Esophagus squamous epithelium (tissue), 5 donors: Measurements from ENCODE around the gene FLVCR2. TPM values are rescaled to one million over a fixed set of nuclear protein-coding genes. Genes with fewer than 3 reads are reported as not detected.

Experiments
- DNase-seq: peaks from one replicate; lab custom pipeline; 2025; lab: John Stamatoyannopoulos, UW
- H3K27ac ChIP-seq, 4 donors: fragments of 200-600 bp; sonication (generic); one replicate each; pipeline ENCODE4 v1.5.1; 2016 to 2019; ENCODE audit warnings: mild to moderate bottlenecking in 1 of 4
- H3K27me3 ChIP-seq, 4 donors: fragments of 200-600 bp; sonication (generic); 1 replicate in 3 of 4; 2 replicates in 1 of 4; pipeline versions ENCODE4 v1.5.1 to v1.6.0; 2017 to 2021; ENCODE audit warnings: antibody characterized with exemption in 1 of 4
- H3K36me3 ChIP-seq, 3 donors: fragments of 200-600 bp; sonication (generic); one replicate each; pipeline ENCODE4 v1.5.1; 2016 to 2019
- H3K4me1 ChIP-seq, 3 donors: fragments of 200-600 bp; sonication (generic); one replicate each; pipeline ENCODE4 v1.5.1; 2017 to 2019
- H3K4me3 ChIP-seq, 4 donors: fragments of 200-600 bp; sonication (generic); 1 replicate in 3 of 4; 2 replicates in 1 of 4; pipeline ENCODE4 v1.5.1; 2016 to 2019; ENCODE audit warnings: mild to moderate bottlenecking in 2 of 4, moderate library complexity in 1 of 4
- H3K9me3 ChIP-seq, 3 donors: fragments of 200-600 bp; sonication (generic); one replicate each; pipeline ENCODE4 v1.5.1; 2016 to 2019
- CTCF ChIP-seq, 6 experiments: fragments of 450-650 bp in 4 of 6; fragments of 200-600 bp in 2 of 6; sonication (generic) in 2 of 6; IDR thresholded peaks; one replicate each; pipeline ENCODE4 v1.5.1; 2016 to 2019; ENCODE audit warnings: antibody characterized with exemption in 6 of 6, mild to moderate bottlenecking in 4 of 6, moderate library complexity in 4 of 6
- POLR2A ChIP-seq, 4 donors: fragments of 450-650 bp; IDR thresholded peaks; one replicate each; pipeline ENCODE4 v1.6.1; 2017; ENCODE audit warnings: antibody characterized with exemption in 4 of 4, mild to moderate bottlenecking in 4 of 4, moderate library complexity in 3 of 4
- WGBS, 2 donors: methylation state at CpG; one replicate each; pipeline ENCODE4 v1.1.5; 2018; 5-methylcytosine and 5-hydroxymethylcytosine counted together
- intact Hi-C: fragments of 100-400 bp; cut with DNase I; formaldehyde crosslinking; loops from one replicate; pipeline ENCODE4 v1.15.0; 2022
- total RNA-seq, 4 donors: library from RNA; depleted of rRNA; stranded (reverse); fragments of >200 nt; gene quantifications; one replicate each; pipeline ENCODE4 v1.1.0, GENCODE V29; 2016
- donor health status: DM: yes; HTN: yes; CAD: no.

Gene FLVCR2
- total RNA-seq, 4 donors from 2014 or later = 1.1 to 7.6 (median 3.8) TPM

- 55 to 68% methylated on average over 7 of the region's 7 CpGs for WGBS, 2 donors
- intact Hi-C loops = loop anchor here (10.0 kb wide), 1 partner anchor 247 kb away; no protein-coding TSS in a partner anchor
- Histone ChIP-seq H3K36me3 (no peaks in the 10 kb centered on the region), H3K27ac (no peak overlapping the region), H3K27me3 (no peaks in the 10 kb centered on the region), H3K4me1 (peaks cover 7 to 20% (median 11%) of the 10 kb centered on the region in 3 donors), H3K4me3 (no peak overlapping the region), H3K9me3 (no peaks in the 10 kb centered on the region)
- TF ChIP-seq CTCF (IDR thresholded peaks at IDR 0.05) (no peak), POLR2A (IDR thresholded peaks at IDR 0.05) (no peak)
- no peak for DNase-seq
These were observed 16.3 kb upstream of the FLVCR2 start for GRCh38 chr14:75562089-75562488.

- TF ChIP-seq CTCF (IDR thresholded peaks at IDR 0.05) (no peak), POLR2A (IDR thresholded peaks at IDR 0.05) (no peak)
- Histone ChIP-seq H3K36me3 (no peaks in the 10 kb centered on the region), H3K4me3 (no peak overlapping the region), H3K27me3 (no peaks in the 10 kb centered on the region), H3K9me3 (no peaks in the 10 kb centered on the region), H3K4me1 (peaks cover 7 to 20% (median 11%) of the 10 kb centered on the region in 3 donors), H3K27ac (no peak overlapping the region)
- 57 to 75% methylated on average over 4 of the region's 4 CpGs for WGBS, 2 donors
- DNase-seq = no peak
- intact Hi-C loops = loop anchor here (10.0 kb wide), 1 partner anchor 248 kb away; no protein-coding TSS in a partner anchor
These were observed 15.9 kb upstream of the FLVCR2 start for GRCh38 chr14:75562489-75562888.

- Histone ChIP-seq H3K4me1 (peaks cover 7 to 20% (median 11%) of the 10 kb centered on the region in 3 donors), H3K27me3 (no peaks in the 10 kb centered on the region), H3K27ac (no peak overlapping the region), H3K36me3 (no peaks in the 10 kb centered on the region), H3K4me3 (no peak overlapping the region), H3K9me3 (no peaks in the 10 kb centered on the region)
- no peak for TF ChIP-seq CTCF (IDR thresholded peaks at IDR 0.05)
- TF ChIP-seq POLR2A (IDR thresholded peaks at IDR 0.05) = no peak
- intact Hi-C loops = loop anchor here (10.0 kb wide), 1 partner anchor 249 kb away; no protein-coding TSS in a partner anchor
- 40 to 56% methylated on average over 4 of the region's 4 CpGs for WGBS, 2 donors
- no peak for DNase-seq
These were observed 14.5 kb upstream of the FLVCR2 start for GRCh38 chr14:75563931-75564330.

GRCh38 chr14:75565056-75565455, 13.4 kb upstream of the FLVCR2 start:
- Histone ChIP-seq H3K27me3 (no peaks in the 10 kb centered on the region), H3K4me1 (peaks cover 3 to 13% (median 5%) of the 10 kb centered on the region in 3 donors), H3K36me3 (no peaks in the 10 kb centered on the region), H3K27ac (no peak overlapping the region), H3K9me3 (no peaks in the 10 kb centered on the region), H3K4me3 (no peak overlapping the region)
- TF ChIP-seq CTCF (IDR thresholded peaks at IDR 0.05) (no peak), POLR2A (IDR thresholded peaks at IDR 0.05) (no peak)
- intact Hi-C loops = loop anchor here (10.0 kb wide), 1 partner anchor 250 kb away; no protein-coding TSS in a partner anchor
- WGBS, 2 donors = 79 to 85% methylated on average over 5 of the region's 5 CpGs
- no peak for DNase-seq

- intact Hi-C loops = loop anchor here (10.0 kb wide), 1 partner anchor 252 kb away; no protein-coding TSS in a partner anchor
- Histone ChIP-seq H3K27ac (no peak overlapping the region), H3K27me3 (no peaks in the 10 kb centered on the region), H3K4me3 (no peak overlapping the region), H3K36me3 (no peaks in the 10 kb centered on the region), H3K9me3 (no peaks in the 10 kb centered on the region), H3K4me1 (peaks cover 0 to under 1% (median 0%) of the 10 kb centered on the region in 3 donors)
- no peak for DNase-seq
- no peak for TF ChIP-seq CTCF (IDR thresholded peaks at IDR 0.05)
- TF ChIP-seq POLR2A (IDR thresholded peaks at IDR 0.05) = no peak
- 45 to 72% methylated on average over 3 to 4 of the region's 4 CpGs for WGBS, 2 donors
These were observed 12.1 kb upstream of the FLVCR2 start for GRCh38 chr14:75566321-75566720.
